Right lobe of liver (tissue), 6 donors: ENCODE data around the gene DNMT3A. TPM values are rescaled to one million over a fixed set of nuclear protein-coding genes. Genes with fewer than 3 reads are reported as not detected.

ENCODE experiments used
- ATAC-seq, 4 donors: fragments of 200-7000 bp; cut with Tn5 transposase; one replicate each; pipeline ENCODE4 v1.9.1; 2020; ENCODE audit warnings: mild to moderate bottlenecking in 4 of 4, moderate library complexity in 4 of 4
- DNase-seq, 3 donors: peaks; one replicate each; pipeline ENCODE4 v3.0.0-alpha.2; 2020
- H3K27ac ChIP-seq, 3 donors: fragments of 200-600 bp; one replicate each; pipeline ENCODE4 v1.8.0; 2022
- H3K27me3 ChIP-seq, 2 donors: fragments of 200-600 bp; one replicate each; pipeline ENCODE4 v1.8.0; 2022
- H3K36me3 ChIP-seq, 4 donors: fragments of 200-600 bp; sonication (generic) in 1 of 4; one replicate each; pipeline versions ENCODE4 v1.5.1 to v1.8.0; 2017 to 2022; ENCODE audit warnings: control low read depth in 1 of 4
- H3K4me1 ChIP-seq, 4 donors: fragments of 200-600 bp; sonication (generic) in 1 of 4; one replicate each; pipeline versions ENCODE4 v1.5.1 to v1.8.0; 2017 to 2022; ENCODE audit warnings: control low read depth in 1 of 4
- H3K4me3 ChIP-seq, 3 donors: fragments of 200-600 bp; one replicate each; pipeline ENCODE4 v1.8.0; 2022
- H3K9me3 ChIP-seq, 4 donors: fragments of 200-600 bp; sonication (generic) in 1 of 4; one replicate each; pipeline versions ENCODE4 v1.5.1 to v1.8.0; 2017 to 2022; ENCODE audit warnings: control low read depth in 1 of 4
- CTCF ChIP-seq, 4 donors: fragments of 200-600 bp in 3 of 4; fragments of 450-650 bp in 1 of 4; IDR thresholded peaks; one replicate each; pipeline versions ENCODE4 v1.5.1 to v1.8.0; 2016 to 2022; ENCODE audit warnings: antibody characterized with exemption in 4 of 4, mild to moderate bottlenecking in 2 of 4
- POLR2A ChIP-seq: fragments of 450-650 bp; IDR thresholded peaks from one replicate; pipeline ENCODE4 v1.6.1; 2017; ENCODE audit warnings: antibody characterized with exemption, mild to moderate bottlenecking
- WGBS: methylation state at CpG from one replicate; pipeline ENCODE4 v1.1.6; 2018; ENCODE audit warnings: low coverage, low lambda C conversion rate; ENCODE audit not compliant: insufficient coverage; ENCODE audit errors: missing lambda C conversion rate; 5-methylcytosine and 5-hydroxymethylcytosine counted together
- intact Hi-C, 2 donors: fragments of 100-400 bp; cut with DNase I; formaldehyde crosslinking; loops; one replicate each; pipeline versions ENCODE4 v1.11.2 to v1.14.1; 2022
- total RNA-seq, 6 experiments: library from RNA; depleted of rRNA in 2 of 6; stranded (reverse); fragments of >200 nt in 2 of 6; fragmentation: NEBNext Ultra II Directional in 3 of 6; extraction: Animal tissue kit (Norgen Biotek cat#: 25700) in 3 of 6; gene quantifications; one replicate each; pipeline versions ENCODE4 v1.1.0 to v1.2.4, GENCODE V29; 2016 to 2023
- donor health status: DM: no; HTN: yes; CAD: no.
- donor health status: DM: no; HTN: no; CAD: no.
- donor health status: DM: no; HTN: no; CAD: no.
- donor health status: DM: no; HTN: yes; CAD: no.
- donor health status: DM: no; HTN: yes; CAD: no.

The DNMT3A gene
- total RNA-seq, 6 experiments from 2014 or later: 4.9 to 13.3 (median 9.3) TPM

GRCh38 chr2:25311865-25312575, 29.7 kb downstream of the DNMT3A start:
- peak; percentile 5 to 65 (median 64) for ATAC-seq
- H3K4me1 ChIP-seq: peaks cover 0 to 25% (median 9%) of the 10 kb centered on the region in 4 donors
- H3K27me3 ChIP-seq: no peaks in the 10 kb centered on the region
- 41% methylated on average over 4 of the region's 23 CpGs for WGBS
- no peak overlapping the region for H3K4me3 ChIP-seq
- H3K9me3 ChIP-seq: no peaks in the 10 kb centered on the region
- intact Hi-C loops: no loop called here
- H3K27ac ChIP-seq: no peak overlapping the region
- TF ChIP-seq POLR2A (no peak), CTCF (IDR thresholded peaks at IDR 0.05) (no peak)
- DNase-seq: peak in 2 of 3 donors; percentile 81 to 83
- H3K36me3 ChIP-seq: peaks cover 0 to 4% (median 0%) of the 10 kb centered on the region in 4 donors

GRCh38 chr2:25310965-25311864, 30.5 kb downstream of the DNMT3A start:
- no peaks in the 10 kb centered on the region for H3K9me3 ChIP-seq
- H3K36me3 ChIP-seq: peaks cover 0 to 4% (median 0%) of the 10 kb centered on the region in 4 donors
- ATAC-seq (peak; percentile 68 to 77 (median 72)), DNase-seq (peak; percentile 87 to 88 (median 88))
- no peaks in the 10 kb centered on the region for H3K27me3 ChIP-seq
- intact Hi-C loops: no loop called here
- no peak overlapping the region for H3K4me3 ChIP-seq
- no peak overlapping the region for H3K27ac ChIP-seq
- no peak for TF ChIP-seq CTCF (IDR thresholded peaks at IDR 0.05)
- 18% methylated on average over 6 of the region's 14 CpGs for WGBS
- peaks cover 0 to 25% (median 9%) of the 10 kb centered on the region in 4 donors for H3K4me1 ChIP-seq

- no peaks in the 10 kb centered on the region for H3K27me3 ChIP-seq
- peaks cover 0 to 4% (median 0%) of the 10 kb centered on the region in 4 donors for H3K36me3 ChIP-seq
- no peak overlapping the region for H3K27ac ChIP-seq
- H3K4me3 ChIP-seq: no peak overlapping the region
- WGBS: 88% methylated on average over 5 of the region's 5 CpGs
- ATAC-seq (no peak), DNase-seq (no peak)
- intact Hi-C loops: no loop called here
- H3K4me1 ChIP-seq: peaks cover 0 to 24% (median 9%) of the 10 kb centered on the region in 4 donors
- TF ChIP-seq POLR2A (no peak), CTCF (IDR thresholded peaks at IDR 0.05) (no peak)
- no peaks in the 10 kb centered on the region for H3K9me3 ChIP-seq
Measured at GRCh38 chr2:25310709-25310964, 31.1 kb downstream of the DNMT3A start.

- no peak for DNase-seq
- no peak overlapping the region for H3K27ac ChIP-seq
Measured at GRCh38 chr2:25309402-25309801, 32.3 kb downstream of the DNMT3A start.

More at GRCh38 chr2:25309402-25309801, 32.3 kb downstream of the DNMT3A start:
- Histone ChIP-seq H3K4me1 (peaks cover 0 to 18% (median 8%) of the 10 kb centered on the region in 4 donors), H3K36me3 (peaks cover 0 to 4% (median 0%) of the 10 kb centered on the region in 4 donors), H3K27me3 (no peaks in the 10 kb centered on the region), H3K9me3 (no peaks in the 10 kb centered on the region), H3K4me3 (no peak overlapping the region)
- TF ChIP-seq CTCF (IDR thresholded peaks at IDR 0.05): peak; percentile 20 to 42 (median 34)
- no peak for TF ChIP-seq POLR2A
- 70% methylated on average over 6 of the region's 10 CpGs for WGBS
- ATAC-seq: peak in 2 of 4 donors; percentile 13 to 21
- intact Hi-C loops: no loop called here
